ENCODE results near the gene ESF1. TPM values are rescaled to one million over a fixed set of nuclear protein-coding genes. Genes with fewer than 3 reads are reported as not detected.
"Not testable (repeated sequence)": the region's sequence is repeated elsewhere in the genome, so short reads cannot be mapped to it uniquely, and the experiment has no call there.

The ESF1 gene
- total and polyA plus RNA-seq, 2 donors (not counting 1 experiment from before 2014, with no cell fraction given) = 0.81 to 13.9 TPM

DNA sequence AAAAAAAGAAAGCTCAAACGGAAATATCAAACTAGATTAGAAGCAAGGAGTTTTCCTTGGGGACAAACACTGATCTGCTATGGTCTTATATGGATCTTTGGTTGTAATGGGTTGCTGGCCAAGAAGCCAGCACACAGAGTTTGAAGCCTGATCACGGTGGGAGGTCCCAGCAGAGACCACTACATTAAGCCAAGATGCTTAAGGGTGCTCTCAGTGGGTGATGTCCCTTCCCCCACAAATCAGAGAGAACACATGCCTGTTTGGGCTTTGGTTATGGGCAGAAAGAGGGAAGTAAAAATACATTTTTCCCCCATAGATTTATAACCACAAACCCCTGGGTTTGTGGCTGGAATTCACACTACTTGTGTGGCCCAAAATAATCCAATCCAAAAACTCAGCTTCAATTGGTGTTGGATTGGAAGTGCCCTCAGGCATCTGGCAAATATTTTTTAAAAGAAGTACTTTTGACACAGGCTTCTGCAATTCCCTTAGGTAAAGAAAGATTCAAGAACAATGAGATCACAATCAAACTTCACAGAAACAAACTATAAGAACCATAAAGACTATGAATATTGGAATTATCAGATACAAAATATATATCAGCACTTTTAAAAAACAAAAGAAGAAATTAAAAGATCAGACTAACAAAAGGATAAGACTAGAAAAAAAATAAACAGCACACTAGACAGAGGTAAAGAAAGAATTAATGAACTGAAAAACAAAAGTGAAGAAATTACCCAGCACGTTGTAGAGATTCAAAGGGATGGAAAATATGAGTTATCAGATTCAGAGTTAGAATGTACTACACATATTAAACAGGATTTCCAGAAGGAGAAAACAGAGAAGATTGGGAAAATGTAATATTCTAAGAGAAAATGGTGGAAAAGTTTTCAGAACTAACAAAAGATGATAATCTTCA lies 44.7 kb downstream of the ESF1 start:
- no peak for TF ChIP-seq EZH2 (IDR thresholded peaks at IDR 0.05; ENCODE audit: borderline replicate concordance, insufficient read depth, low read depth, low read length, poor library complexity, severe bottlenecking)
- TF ChIP-seq, protein P1, sequence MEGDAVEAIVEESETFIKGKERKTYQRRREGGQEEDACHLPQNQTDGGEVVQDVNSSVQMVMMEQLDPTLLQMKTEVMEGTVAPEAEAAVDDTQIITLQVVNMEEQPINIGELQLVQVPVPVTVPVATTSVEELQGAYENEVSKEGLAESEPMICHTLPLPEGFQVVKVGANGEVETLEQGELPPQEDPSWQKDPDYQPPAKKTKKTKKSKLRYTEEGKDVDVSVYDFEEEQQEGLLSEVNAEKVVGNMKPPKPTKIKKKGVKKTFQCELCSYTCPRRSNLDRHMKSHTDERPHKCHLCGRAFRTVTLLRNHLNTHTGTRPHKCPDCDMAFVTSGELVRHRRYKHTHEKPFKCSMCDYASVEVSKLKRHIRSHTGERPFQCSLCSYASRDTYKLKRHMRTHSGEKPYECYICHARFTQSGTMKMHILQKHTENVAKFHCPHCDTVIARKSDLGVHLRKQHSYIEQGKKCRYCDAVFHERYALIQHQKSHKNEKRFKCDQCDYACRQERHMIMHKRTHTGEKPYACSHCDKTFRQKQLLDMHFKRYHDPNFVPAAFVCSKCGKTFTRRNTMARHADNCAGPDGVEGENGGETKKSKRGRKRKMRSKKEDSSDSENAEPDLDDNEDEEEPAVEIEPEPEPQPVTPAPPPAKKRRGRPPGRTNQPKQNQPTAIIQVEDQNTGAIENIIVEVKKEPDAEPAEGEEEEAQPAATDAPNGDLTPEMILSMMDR (IDR thresholded peaks at IDR 0.05) = no peak
- H3K4me3 Mint-ChIP-seq = no peak overlapping the region
- no peaks in the 10 kb centered on the region for H3K27me3 ChIP-seq (replicated peaks in 1 of 4; ENCODE audit: control extremely low read depth in 1 of 4, control insufficient read depth in 3 of 4, insufficient read depth in 4 of 4, low read length in 3 of 4)
- H2AFZ ChIP-seq (ENCODE audit: insufficient read depth, low read depth, low read length, poor library complexity, severe bottlenecking) = no peak overlapping the region
- no peak overlapping the region for H3K27ac Mint-ChIP-seq
- no peak overlapping the region for H3K4me3 ChIP-seq (ENCODE audit: control extremely low read depth in 1 of 5, extremely low read depth in 1 of 5, insufficient read depth in 1 of 5, low read depth in 2 of 5, low read length in 4 of 5)
- peaks cover 0 to 8% (median 0%) of the 10 kb centered on the region in 3 donors for H3K9me3 ChIP-seq (ENCODE audit: control extremely low read depth in 1 of 3, control insufficient read depth in 2 of 3, insufficient read depth in 1 of 3, low read length in 2 of 3)
- H3K27me3 Mint-ChIP-seq = no peaks in the 10 kb centered on the region
- H3K4me1 Mint-ChIP-seq = no peaks in the 10 kb centered on the region
- H3K79me2 ChIP-seq (ENCODE audit: control insufficient read depth, insufficient read depth, low read length) = no peaks in the 10 kb centered on the region
- ChIA-PET POLR2A (no interaction called here), CTCF (interaction anchor here (2.0 kb wide), 1 partner anchor 32 kb away, joined by 7 read pairs; no protein-coding TSS in a partner anchor)
- peaks cover 0 to 12% of the 10 kb centered on the region in 2 experiments for H3K36me3 ChIP-seq (replicated peaks in 1 of 2; ENCODE audit: control extremely low read depth in 1 of 2, control insufficient read depth in 1 of 2, extremely low read depth in 1 of 2, insufficient read depth in 2 of 2, low read length in 1 of 2)
- H3K9me3 Mint-ChIP-seq (ENCODE audit: insufficient read depth) = peaks cover 7% of the 10 kb centered on the region
- H3K4me1 ChIP-seq (ENCODE audit: control insufficient read depth in 2 of 2, insufficient read depth in 2 of 2, low read length in 2 of 2) = no peaks in the 10 kb centered on the region
- no peak overlapping the region for H3K27ac ChIP-seq (ENCODE audit: low read length in 2 of 2)
- no peak overlapping the region for H3K4me2 ChIP-seq (replicated peaks; ENCODE audit: low read depth, low read length, poor library complexity, severe bottlenecking)
- no peaks in the 10 kb centered on the region for H4K20me1 ChIP-seq (ENCODE audit: control insufficient read depth, insufficient read depth, low read length, poor library complexity, severe bottlenecking)
- no peak for ATAC-seq (ENCODE audit: low read depth)
- DNase-seq = no peak
- no peak overlapping the region for H3K9ac ChIP-seq (ENCODE audit: low read length)
- no CpG with 5 or more reads among the region's 3 CpGs for WGBS (ENCODE audit: insufficient coverage)
- intact Hi-C loops (cut with micrococcal nuclease) = no loop called here

DNA sequence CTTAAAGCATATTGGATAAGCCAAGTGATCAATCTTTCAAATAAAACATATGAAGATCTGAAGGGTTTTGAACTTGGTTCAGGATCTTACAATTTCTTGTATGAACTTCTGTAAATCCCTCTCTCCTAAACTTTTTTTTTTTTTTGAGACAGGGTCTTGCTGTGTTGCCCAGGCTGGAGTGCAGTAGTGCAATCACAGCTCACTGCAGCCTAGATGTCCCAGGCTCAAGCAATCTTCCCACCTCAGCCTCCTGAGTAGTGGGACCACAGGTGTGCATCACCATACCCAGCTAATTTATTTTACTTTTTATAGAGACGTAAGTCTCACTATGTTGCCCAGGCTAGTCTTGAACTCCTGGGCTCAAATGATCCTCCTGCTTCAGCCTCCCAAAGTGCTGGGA lies 46.5 kb downstream of the ESF1 start:
- H4K20me1 ChIP-seq (ENCODE audit: control insufficient read depth, insufficient read depth, low read length, poor library complexity, severe bottlenecking); H3K4me1 Mint-ChIP-seq; H3K27me3 Mint-ChIP-seq; H3K27ac Mint-ChIP-seq; H3K79me2 ChIP-seq (ENCODE audit: control insufficient read depth, insufficient read depth, low read length); H3K27me3 ChIP-seq (replicated peaks in 1 of 4; ENCODE audit: control extremely low read depth in 1 of 4, control insufficient read depth in 3 of 4, insufficient read depth in 4 of 4, low read length in 3 of 4); ATAC-seq (ENCODE audit: low read depth); H3K27ac ChIP-seq (ENCODE audit: low read length in 2 of 2); H3K9me3 Mint-ChIP-seq (ENCODE audit: insufficient read depth); H3K4me1 ChIP-seq (ENCODE audit: control insufficient read depth in 2 of 2, insufficient read depth in 2 of 2, low read length in 2 of 2); H3K9ac ChIP-seq (ENCODE audit: low read length); H3K4me2 ChIP-seq (replicated peaks; ENCODE audit: low read depth, low read length, poor library complexity, severe bottlenecking); H3K9me3 ChIP-seq (ENCODE audit: control extremely low read depth in 1 of 3, control insufficient read depth in 2 of 3, insufficient read depth in 1 of 3, low read length in 2 of 3); H3K4me3 Mint-ChIP-seq; intact Hi-C loops (cut with micrococcal nuclease); POLR2A ChIA-PET; H3K4me3 ChIP-seq (ENCODE audit: control extremely low read depth in 1 of 5, extremely low read depth in 1 of 5, insufficient read depth in 1 of 5, low read depth in 2 of 5, low read length in 4 of 5); DNase-seq; H2AFZ ChIP-seq (ENCODE audit: insufficient read depth, low read depth, low read length, poor library complexity, severe bottlenecking): not testable (repeated sequence)
- 100% methylated on average over 1 of the region's 1 CpG for WGBS (ENCODE audit: insufficient coverage)
- H3K36me3 ChIP-seq (replicated peaks in 1 of 2; ENCODE audit: control extremely low read depth in 1 of 2, control insufficient read depth in 1 of 2, extremely low read depth in 1 of 2, insufficient read depth in 2 of 2, low read length in 1 of 2) = peaks cover 0 to 17% of the 10 kb centered on the region in 2 experiments
- CTCF ChIA-PET = interaction anchor here (2.0 kb wide), 1 partner anchor 34 kb away, joined by 7 read pairs; no protein-coding TSS in a partner anchor
